ENCODE measurements around the gene GAB4. TPM values are rescaled to one million over a fixed set of nuclear protein-coding genes. Genes with fewer than 3 reads are reported as not detected.
A peak's percentile ranks its signal among the peaks of the same experiment; 100 is the strongest.

GAB4 gene
- total RNA-seq, 4 donors from 2014 or later, result not detected

- DNase-seq, result no peak
- 58 to 70% methylated on average over 3 to 4 of the region's 4 CpGs for WGBS, 2 donors (ENCODE audit: low coverage in 1 of 2)
- Histone ChIP-seq H3K4me3 (no peak overlapping the region), H3K9me3 (no peaks in the 10 kb centered on the region), H3K27ac (no peak overlapping the region), H3K36me3 (no peaks in the 10 kb centered on the region), H3K4me1 (no peaks in the 10 kb centered on the region), H3K27me3 (peaks cover 14% of the 10 kb centered on the region)
- in situ Hi-C loops (cut with MboI; ENCODE audit: low pct_ligation_motif_present in 1 of 4, low pct_unique_long_range_greater_than_20kb in 1 of 4, low sequenced_read_pairs in 3 of 4), result no loop called here
- intact Hi-C loops (cut with DNase I; ENCODE audit: low total_unique reads), result no loop called here
- no peak for TF ChIP-seq POLR2A (IDR thresholded peaks at IDR 0.05)
- TF ChIP-seq CTCF (IDR thresholded peaks at IDR 0.05), result no peak
Observed at GRCh38 chr22:16925407-16925966, 82.5 kb downstream of the GAB4 start.

- intact Hi-C loops (cut with DNase I; ENCODE audit: low total_unique reads), result no loop called here
- TF ChIP-seq CTCF (IDR thresholded peaks at IDR 0.05) (no peak), EP300 (IDR thresholded peaks at IDR 0.05; ENCODE audit: low read depth) (no peak), POLR2A (IDR thresholded peaks at IDR 0.05) (no peak), POLR2AphosphoS5 (IDR thresholded peaks at IDR 0.05) (no peak)
Observed at GRCh38 chr22:16922706-16923105, 85.3 kb downstream of the GAB4 start.

GRCh38 chr22:16922076-16922475, 85.9 kb downstream of the GAB4 start:
- Histone ChIP-seq H3K27me3 (peaks cover 13% of the 10 kb centered on the region), H3K9me3 (no peaks in the 10 kb centered on the region), H3K36me3 (no peaks in the 10 kb centered on the region), H3K4me1 (no peaks in the 10 kb centered on the region), H3K27ac (no peak overlapping the region), H3K4me3 (no peak overlapping the region)
- intact Hi-C loops (cut with DNase I; ENCODE audit: low total_unique reads) (no loop called here), in situ Hi-C loops (cut with MboI; ENCODE audit: low pct_ligation_motif_present in 1 of 4, low pct_unique_long_range_greater_than_20kb in 1 of 4, low sequenced_read_pairs in 3 of 4) (no loop called here)
- no peak for DNase-seq
- 39 to 47% methylated on average over 2 of the region's 2 CpGs for WGBS, 2 donors (ENCODE audit: low coverage in 1 of 2)
- TF ChIP-seq POLR2A (IDR thresholded peaks at IDR 0.05) (no peak), CTCF (IDR thresholded peaks at IDR 0.05) (no peak), POLR2AphosphoS5 (IDR thresholded peaks at IDR 0.05) (no peak), EP300 (IDR thresholded peaks at IDR 0.05; ENCODE audit: low read depth) (no peak)

More at GRCh38 chr22:16922706-16923105, 85.3 kb downstream of the GAB4 start:
- Histone ChIP-seq H3K4me3 (no peak overlapping the region), H3K27ac (no peak overlapping the region), H3K27me3 (peaks cover 12% of the 10 kb centered on the region), H3K36me3 (no peaks in the 10 kb centered on the region), H3K9me3 (no peaks in the 10 kb centered on the region), H3K4me1 (no peaks in the 10 kb centered on the region)
- no peak for DNase-seq
- WGBS, 2 donors (ENCODE audit: low coverage in 1 of 2), result 4% methylated on average over 1 of the region's 1 CpG; no CpG with 5 or more reads in 1 of the 2 donors
- in situ Hi-C loops (cut with MboI; ENCODE audit: low pct_ligation_motif_present in 1 of 4, low pct_unique_long_range_greater_than_20kb in 1 of 4, low sequenced_read_pairs in 3 of 4), result no loop called here

- Histone ChIP-seq H3K27ac (no peak overlapping the region), H3K4me1 (no peaks in the 10 kb centered on the region), H3K27me3 (peaks cover 24% of the 10 kb centered on the region), H3K9me3 (no peaks in the 10 kb centered on the region), H3K4me3 (no peak overlapping the region), H3K36me3 (no peaks in the 10 kb centered on the region)
- in situ Hi-C loops (cut with MboI; ENCODE audit: low pct_ligation_motif_present in 1 of 4, low pct_unique_long_range_greater_than_20kb in 1 of 4, low sequenced_read_pairs in 3 of 4) (loop anchor here in 2 of 4 donors (5.0 kb wide), 1 partner anchor 140 kb away; no protein-coding TSS in a partner anchor), intact Hi-C loops (cut with DNase I; ENCODE audit: low total_unique reads) (no loop called here)
- peak; percentile 47 for DNase-seq
- TF ChIP-seq POLR2A (IDR thresholded peaks at IDR 0.05) (no peak), POLR2AphosphoS5 (IDR thresholded peaks at IDR 0.05) (no peak), CTCF (IDR thresholded peaks at IDR 0.05) (peak; percentile 29 to 53 (median 39)), EP300 (IDR thresholded peaks at IDR 0.05; ENCODE audit: low read depth) (no peak)
- WGBS, 2 donors (ENCODE audit: low coverage in 1 of 2), result 21 to 26% methylated on average over 8 to 16 of the region's 16 CpGs
Observed at GRCh38 chr22:16917144-16918003, 90.6 kb downstream of the GAB4 start.

Data from transverse colon (tissue), 4 donors.